Measurements from ENCODE around the gene C1QB.
A peak's percentile ranks its signal among the peaks of the same experiment; 100 is the strongest.

Gene C1QB

DNA sequence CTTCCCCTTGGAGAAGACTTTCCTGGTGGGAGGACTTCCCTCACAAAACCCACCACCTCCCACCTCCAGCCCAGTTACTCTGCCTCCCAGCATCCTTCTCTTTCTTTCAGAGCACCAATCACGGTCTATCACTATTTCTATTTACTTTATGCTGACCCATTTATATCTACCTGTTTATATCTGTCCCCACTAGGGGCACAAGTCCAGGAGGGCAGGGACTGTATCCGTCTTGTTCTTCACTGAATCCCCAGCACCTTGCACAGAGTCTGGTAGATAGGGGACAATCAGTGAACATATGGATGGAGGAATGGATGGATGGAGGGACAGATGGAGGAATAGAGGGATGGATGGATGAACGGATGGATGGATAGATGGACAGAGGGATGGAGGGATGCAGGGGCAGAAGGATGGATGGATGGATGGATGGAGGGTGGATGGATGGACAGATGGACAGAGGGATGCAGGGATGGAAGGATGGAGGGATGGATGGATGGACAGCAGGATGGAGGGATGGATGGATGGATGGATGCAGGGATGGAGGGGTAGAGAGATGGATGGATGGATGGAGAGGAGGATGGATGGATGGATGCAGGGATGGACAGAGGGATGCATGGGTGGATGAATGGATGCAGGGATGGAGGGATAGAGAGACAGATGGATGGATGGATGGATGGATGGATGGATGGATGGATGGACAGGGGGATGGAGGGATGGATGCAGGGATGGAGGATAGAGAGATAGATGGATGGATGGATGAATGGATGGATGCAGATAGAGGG lies 5.5 kb downstream of the C1QB start:
- Histone ChIP-seq H3K9me3 (ENCODE audit: severe bottlenecking) (no peaks in the 10 kb centered on the region), H3K27ac (no peak overlapping the region), H3K27me3 (ENCODE audit: insufficient read depth, low read depth, severe bottlenecking) (no peaks in the 10 kb centered on the region), H3K4me3 (ENCODE audit: low read depth, low read length) (no peak overlapping the region), H3K36me3 (no peaks in the 10 kb centered on the region)
- no peak for DNase-seq
- TF ChIP-seq, protein P1, sequence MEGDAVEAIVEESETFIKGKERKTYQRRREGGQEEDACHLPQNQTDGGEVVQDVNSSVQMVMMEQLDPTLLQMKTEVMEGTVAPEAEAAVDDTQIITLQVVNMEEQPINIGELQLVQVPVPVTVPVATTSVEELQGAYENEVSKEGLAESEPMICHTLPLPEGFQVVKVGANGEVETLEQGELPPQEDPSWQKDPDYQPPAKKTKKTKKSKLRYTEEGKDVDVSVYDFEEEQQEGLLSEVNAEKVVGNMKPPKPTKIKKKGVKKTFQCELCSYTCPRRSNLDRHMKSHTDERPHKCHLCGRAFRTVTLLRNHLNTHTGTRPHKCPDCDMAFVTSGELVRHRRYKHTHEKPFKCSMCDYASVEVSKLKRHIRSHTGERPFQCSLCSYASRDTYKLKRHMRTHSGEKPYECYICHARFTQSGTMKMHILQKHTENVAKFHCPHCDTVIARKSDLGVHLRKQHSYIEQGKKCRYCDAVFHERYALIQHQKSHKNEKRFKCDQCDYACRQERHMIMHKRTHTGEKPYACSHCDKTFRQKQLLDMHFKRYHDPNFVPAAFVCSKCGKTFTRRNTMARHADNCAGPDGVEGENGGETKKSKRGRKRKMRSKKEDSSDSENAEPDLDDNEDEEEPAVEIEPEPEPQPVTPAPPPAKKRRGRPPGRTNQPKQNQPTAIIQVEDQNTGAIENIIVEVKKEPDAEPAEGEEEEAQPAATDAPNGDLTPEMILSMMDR (IDR thresholded peaks at IDR 0.05; ENCODE audit: low read depth, low read length), result peak; percentile 27; the same call in 1 of the 2 replicates

DNA sequence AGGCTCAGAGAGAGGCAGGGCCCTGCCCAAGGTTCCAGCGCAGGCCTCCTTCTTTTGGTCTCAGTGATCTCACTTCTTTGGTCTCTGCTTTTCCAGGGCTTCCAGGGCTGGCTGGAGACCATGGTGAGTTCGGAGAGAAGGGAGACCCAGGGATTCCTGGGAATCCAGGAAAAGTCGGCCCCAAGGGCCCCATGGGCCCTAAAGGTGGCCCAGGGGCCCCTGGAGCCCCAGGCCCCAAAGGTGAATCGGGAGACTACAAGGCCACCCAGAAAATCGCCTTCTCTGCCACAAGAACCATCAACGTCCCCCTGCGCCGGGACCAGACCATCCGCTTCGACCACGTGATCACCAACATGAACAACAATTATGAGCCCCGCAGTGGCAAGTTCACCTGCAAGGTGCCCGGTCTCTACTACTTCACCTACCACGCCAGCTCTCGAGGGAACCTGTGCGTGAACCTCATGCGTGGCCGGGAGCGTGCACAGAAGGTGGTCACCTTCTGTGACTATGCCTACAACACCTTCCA lies 7.7 kb downstream of the C1QB start:
- no peak overlapping the region for H3K4me3 ChIP-seq (ENCODE audit: low read depth, low read length)
- no peaks in the 10 kb centered on the region for H3K27me3 ChIP-seq (ENCODE audit: insufficient read depth, low read depth, severe bottlenecking)
- no peak for DNase-seq
- TF ChIP-seq, protein P1 (IDR thresholded peaks at IDR 0.05; ENCODE audit: low read depth, low read length), result no peak
- no peak overlapping the region for H3K27ac ChIP-seq
- no peaks in the 10 kb centered on the region for H3K9me3 ChIP-seq (ENCODE audit: severe bottlenecking)
- H3K36me3 ChIP-seq, result no peaks in the 10 kb centered on the region

DNA sequence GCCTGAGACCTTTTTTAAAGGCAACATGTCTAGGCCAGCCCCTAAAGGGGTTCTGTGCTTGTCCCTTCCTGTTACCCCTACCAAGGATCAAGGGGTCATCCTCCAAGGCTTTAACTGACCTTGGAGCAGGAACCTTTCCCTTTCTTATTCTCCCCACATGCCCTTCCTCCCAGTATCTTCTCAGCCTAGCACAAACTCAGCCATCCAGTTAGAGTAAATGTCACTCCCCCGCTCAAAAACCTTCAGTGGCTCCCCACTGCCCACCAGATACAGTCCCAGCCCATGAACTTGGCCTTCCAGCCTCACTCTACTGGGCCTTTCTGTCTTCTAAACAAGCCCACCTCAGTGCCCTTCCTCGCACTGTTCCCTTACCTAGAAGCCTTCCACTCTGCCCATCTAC lies 8.8 kb downstream of the C1QB start:
- Histone ChIP-seq H3K27me3 (ENCODE audit: insufficient read depth, low read depth, severe bottlenecking) (no peaks in the 10 kb centered on the region), H3K36me3 (no peaks in the 10 kb centered on the region), H3K27ac (no peak overlapping the region), H3K4me3 (ENCODE audit: low read depth, low read length) (no peak overlapping the region), H3K9me3 (ENCODE audit: severe bottlenecking) (no peaks in the 10 kb centered on the region)
- TF ChIP-seq, protein P1 (IDR thresholded peaks at IDR 0.05; ENCODE audit: low read depth, low read length), result no peak
- DNase-seq, result no peak

DNA sequence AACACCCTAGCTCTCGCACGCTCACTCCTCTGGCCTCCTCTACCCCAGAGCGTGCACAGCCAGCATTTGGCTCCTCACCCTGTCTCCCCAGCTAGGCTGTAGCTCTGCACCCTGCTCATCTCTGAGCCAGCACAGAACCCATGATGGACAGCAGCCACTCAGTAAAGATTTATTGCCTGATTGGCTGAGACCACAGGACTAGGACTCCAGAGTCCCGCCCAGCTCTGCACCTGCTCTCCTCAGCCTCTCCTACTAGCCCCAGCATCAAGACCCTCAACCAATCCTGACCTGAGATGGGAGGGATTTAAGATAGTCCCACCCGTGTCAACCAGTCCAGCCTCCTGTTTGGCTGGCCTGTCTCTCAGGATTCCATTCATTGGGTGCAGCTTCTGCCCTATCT lies 9.3 kb downstream of the C1QB start:
- Histone ChIP-seq H3K9me3 (ENCODE audit: severe bottlenecking) (no peaks in the 10 kb centered on the region), H3K27ac (no peak overlapping the region), H3K27me3 (ENCODE audit: insufficient read depth, low read depth, severe bottlenecking) (no peaks in the 10 kb centered on the region), H3K36me3 (no peaks in the 10 kb centered on the region), H3K4me3 (ENCODE audit: low read depth, low read length) (no peak overlapping the region)
- TF ChIP-seq, protein P1 (IDR thresholded peaks at IDR 0.05; ENCODE audit: low read depth, low read length), result no peak
- DNase-seq, result peak; percentile 66

DNA sequence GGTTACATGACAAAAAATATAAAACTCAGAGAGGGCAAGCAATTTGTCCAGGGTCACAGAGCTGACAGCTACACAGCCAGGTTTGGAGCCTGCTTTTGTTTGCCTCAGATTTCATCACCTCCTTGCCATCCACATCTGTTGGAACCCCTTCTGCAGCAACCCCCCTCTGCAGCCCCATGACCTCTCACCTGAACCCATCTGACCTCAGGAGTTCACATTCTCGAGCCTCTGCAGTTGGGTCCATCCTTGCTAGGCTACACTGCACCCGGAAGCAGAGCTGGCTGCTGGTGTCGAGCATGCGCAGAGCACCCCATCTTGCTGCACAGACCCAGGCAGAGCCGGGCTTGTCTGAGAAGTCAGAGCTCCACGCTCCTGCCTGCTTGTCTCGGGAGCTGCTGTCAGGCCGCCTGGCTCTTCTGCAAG lies 10.0 kb downstream of the C1QB start:
- H3K4me3 ChIP-seq (ENCODE audit: low read depth, low read length), result no peak overlapping the region
- no peak overlapping the region for H3K27ac ChIP-seq
- no peaks in the 10 kb centered on the region for H3K9me3 ChIP-seq (ENCODE audit: severe bottlenecking)
- H3K27me3 ChIP-seq (ENCODE audit: insufficient read depth, low read depth, severe bottlenecking), result no peaks in the 10 kb centered on the region
- H3K36me3 ChIP-seq, result no peaks in the 10 kb centered on the region
- TF ChIP-seq, protein P1 (IDR thresholded peaks at IDR 0.05; ENCODE audit: low read depth, low read length), result no peak
- no peak for DNase-seq

All from WERI-Rb-1 (cell line).